Stimulated activated CD8-positive, alpha-beta memory T cell treated with anti-CD3 and anti-CD28 coated beads, Interleukin-7, amount 100 ng/mL, for 4 hours (primary cell): Measurements from ENCODE around the gene BEND7.
"Not testable (repeated sequence)": the region's sequence is repeated elsewhere in the genome, so short reads cannot be mapped to it uniquely, and the experiment has no call there.

Experiments
- DNase-seq, 2 donors: peaks; one replicate each; pipeline ENCODE4 v3.0.0-alpha.2; 2020; ENCODE audit warnings: low read depth in 2 of 2

Gene BEND7

DNA sequence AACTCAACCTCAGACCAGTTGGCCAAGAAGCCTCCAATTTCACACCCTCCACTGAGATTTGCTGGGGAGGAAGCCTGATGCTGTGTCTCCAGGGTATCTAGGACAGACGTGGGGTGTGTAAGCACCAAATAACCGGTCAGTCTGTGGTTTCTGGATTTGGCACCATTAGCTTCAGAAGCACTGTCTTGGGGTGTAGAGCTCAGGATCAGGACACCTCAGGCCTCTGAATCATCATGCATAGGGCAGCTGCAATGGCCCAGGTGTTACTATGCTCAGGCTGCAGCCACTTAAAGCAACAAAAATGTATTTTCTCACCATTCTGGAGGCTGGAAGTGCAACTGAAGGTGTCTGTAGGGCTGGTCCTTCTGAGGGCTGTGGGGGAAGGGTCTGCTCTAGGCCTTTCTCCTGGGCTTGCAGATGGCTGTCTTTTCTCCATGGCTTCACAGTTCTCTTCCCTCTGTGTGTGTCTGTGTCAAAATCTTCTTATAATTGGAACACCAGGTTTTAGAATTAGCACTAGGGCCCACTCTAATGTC is 107.4 kb downstream of the BEND7 start:
- no peak for DNase-seq

DNA sequence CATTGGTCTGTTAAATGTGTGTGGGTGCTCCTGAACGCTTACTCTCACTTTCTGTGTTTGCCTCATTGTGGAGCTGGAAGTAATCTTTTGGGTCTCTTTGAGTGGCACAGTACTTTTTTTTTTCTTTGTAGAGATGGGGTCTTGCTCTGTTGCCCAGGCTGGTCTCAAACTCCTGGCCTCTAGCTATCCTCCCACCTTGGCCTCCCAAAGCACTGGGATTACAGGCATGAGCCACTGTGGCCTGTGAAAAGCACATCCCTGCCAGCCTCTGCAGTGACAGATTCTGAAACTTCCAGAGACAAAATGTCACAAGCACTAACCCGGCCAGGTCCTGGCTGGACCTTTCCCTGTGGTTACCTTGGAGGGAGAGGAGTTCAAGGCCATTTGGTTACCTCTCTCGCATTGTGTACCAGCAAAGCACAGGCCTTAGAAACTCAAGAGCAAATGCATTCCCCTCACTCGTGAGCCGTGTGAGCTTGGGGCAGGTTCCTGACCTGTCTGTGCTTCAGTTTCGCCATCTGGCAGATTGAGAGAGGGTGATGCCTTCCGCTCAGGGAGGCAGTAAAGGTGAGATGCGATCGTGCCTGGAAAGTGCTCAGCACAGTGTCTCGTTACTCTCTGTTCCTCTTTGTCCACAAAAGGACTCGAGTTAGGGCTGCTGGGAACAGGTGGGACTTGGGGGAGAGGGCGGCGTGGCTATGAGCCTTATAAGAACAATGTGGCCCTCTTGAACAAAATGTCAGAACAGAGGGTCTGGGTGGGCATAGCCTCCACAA is 108.1 kb downstream of the BEND7 start:
- no peak for DNase-seq

DNA sequence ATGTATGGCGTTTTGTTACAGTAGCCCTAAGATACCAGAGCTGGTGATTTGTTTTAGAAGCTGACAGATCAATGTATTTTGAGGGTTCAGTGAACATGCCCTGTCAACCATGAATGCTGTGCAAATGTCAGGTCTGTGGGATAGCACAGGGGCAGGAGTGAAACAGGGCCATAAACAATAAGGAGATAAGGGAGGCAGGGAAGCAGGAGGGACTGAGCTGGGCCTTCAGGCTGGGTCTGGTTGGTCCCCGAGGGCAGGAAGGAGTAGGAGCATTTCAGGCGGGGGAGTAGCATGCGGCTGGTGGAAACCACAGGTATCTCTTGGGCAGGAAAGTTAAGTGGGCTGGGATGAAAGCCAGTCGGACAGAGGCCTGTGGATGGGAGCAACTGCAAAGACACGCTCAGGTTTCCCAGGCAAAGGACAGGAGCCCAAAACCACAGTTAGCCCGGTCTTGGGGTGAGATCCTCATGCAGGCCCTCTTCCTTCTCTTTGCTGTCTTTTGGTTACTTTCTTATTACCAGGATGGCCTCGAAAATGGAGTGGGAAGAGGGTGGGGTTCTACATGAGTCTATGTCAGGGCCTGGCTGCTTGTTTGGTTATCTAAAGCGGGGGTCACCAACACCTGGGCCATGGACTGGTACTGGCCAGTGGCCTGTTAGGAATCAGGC is 111.2 kb downstream of the BEND7 start:
- no peak for DNase-seq

DNA sequence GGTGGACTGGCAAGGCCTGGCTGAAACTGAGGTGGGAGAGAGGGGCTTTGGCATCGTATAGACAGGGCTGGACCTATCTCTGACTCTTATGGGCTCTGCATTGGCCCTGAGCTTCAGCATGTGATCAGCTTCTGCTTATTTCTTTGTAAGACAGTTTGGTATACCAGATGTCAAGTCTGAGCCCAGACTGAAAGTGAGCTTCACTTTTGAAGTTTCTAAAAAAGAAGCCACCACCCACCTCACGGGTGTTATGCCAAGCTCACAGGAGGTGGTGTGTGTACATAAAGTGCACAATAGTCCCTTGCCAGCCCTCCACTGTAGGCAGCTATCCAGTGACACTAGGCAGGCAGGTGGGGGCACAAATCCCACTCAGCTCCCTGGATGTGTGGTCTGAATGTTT is 112.1 kb downstream of the BEND7 start:
- DNase-seq: no peak

DNA sequence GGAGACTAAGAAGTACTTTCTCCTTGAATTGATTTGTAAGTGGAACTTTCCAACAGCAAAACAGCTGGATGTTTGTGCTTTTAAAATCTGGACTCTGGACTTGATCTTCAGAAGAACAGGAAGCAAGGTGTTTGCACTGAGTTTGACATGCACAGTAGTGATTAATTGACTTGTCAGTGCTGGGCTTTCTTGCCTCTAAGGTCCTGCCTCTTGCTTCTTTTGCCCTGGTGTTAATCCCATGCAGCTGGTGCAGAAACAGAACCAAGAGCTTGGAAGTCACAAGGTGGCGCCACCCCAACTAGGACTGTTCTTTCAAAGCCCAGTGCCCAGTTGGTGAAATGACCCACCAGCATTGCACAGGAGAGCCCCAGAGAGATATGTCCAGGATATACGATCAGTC is 114.0 kb downstream of the BEND7 start:
- DNase-seq: no peak

DNA sequence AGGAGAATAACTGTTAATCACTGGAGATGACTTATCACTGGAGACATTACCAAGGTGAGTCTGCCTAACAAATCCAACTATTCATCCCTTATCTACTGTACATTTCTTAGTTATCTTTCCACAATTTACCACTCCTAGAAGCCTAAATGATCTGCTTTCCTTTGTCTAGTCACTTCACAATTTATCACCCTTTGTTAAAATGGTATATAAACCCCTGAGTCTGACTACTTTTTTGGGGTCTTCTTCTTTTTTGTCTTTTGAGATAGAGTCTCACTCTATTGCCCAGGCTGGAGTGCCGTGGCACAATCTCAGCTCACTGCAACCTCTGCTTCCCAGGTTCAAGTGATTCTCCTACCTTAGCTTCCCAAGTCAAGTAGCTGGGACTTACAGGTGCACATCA is 114.7 kb downstream of the BEND7 start:
- DNase-seq: no peak

DNA sequence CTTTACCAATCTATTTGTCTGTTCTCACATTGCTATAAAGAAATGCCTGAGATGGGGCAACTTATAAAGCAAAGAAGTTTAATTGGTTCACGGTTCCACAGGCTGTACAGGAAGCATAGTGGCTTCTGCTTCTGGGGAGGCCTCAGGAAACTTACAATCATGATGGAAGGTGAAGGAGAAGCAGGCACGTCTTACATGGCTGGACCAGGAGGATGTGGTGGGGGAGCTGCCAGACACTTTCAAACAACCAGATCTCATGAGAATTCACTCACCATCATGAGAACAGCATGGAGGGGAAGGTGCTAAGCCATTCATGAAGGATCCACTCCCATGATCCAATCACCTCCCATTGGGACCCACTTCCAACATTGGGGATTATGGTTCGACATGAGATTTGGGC is 115.9 kb downstream of the BEND7 start:
- no peak for DNase-seq

DNA sequence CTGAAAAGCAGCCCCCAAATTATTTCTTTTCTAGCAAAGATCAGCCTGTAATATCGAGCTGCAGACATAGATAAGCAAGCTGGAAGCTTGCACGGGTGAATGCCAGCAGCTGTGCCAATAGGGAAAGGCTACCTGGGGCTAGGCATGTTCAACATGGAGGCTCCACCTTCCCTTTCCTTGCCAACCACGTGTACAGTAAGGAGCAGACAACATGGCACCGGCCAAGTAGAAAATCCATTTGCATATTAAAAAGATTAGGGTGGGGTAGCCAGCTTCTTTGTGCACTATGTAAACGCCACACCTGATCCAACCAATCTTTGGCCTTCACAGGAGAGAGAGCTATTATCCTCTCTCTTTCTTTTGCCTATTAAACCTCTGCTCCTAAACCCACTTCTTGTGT is 124.0 kb downstream of the BEND7 start:
- no peak for DNase-seq

DNA sequence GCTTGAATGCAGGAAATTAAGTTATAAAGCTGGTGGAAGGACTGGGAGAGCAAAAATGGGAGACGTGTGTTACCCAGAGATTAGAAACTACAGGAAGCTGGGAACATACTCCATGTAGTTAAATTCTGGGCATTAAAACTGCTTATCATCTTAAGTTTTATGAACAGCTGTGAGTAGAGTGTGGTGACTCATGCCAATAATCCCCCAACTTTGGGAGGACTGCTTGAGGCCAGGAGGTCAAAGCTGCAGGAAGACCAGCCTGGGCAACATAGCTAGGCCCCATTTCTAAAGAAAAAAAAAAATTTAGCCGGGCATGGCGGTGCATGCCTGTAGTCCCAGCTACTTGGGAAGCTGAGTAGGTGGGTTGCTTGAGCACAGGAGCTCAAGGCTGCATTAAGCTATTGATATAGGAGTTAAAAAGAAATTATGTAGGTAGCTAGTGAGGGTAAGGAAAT is 124.5 kb downstream of the BEND7 start:
- DNase-seq: no peak

DNA sequence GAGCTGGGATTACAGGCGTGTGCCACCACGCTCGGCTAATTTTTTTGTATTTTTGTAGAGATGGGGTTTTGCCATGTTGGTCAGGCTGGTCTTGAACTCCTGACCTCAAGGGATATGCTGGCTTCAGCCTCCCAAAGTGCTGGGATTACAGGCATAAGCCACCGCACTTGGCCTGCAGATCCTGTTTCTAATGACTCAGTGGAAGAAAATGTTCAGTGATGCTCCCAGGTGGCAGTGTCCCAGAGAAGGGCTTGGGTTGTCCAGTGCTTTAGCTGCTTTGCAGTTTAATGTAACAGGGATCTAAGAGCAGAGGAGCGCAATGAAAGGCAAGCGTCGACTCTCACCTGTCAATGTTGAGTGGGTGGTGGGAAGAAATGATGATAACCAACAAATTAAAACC is 125.4 kb downstream of the BEND7 start:
- DNase-seq: not testable (repeated sequence)

DNA sequence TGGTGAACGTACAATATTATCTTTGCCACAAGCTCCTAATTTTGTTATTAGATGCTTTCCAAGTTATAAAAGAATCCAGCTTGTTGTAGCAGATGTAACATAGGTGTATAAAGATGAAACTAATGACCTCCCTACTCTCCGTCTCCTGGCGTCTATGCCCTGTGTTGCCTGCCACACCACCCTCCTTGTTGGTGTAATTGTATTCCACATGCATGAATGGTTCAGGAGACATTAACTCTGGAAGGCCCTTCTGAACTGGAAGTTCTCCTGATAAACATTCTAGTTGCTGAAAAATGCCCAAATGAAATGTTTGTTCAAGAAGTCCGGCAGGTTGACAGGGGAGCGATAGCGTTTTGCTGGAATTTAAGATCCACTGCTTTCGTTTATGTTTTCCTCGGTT is 126.8 kb downstream of the BEND7 start:
- no peak for DNase-seq

DNA sequence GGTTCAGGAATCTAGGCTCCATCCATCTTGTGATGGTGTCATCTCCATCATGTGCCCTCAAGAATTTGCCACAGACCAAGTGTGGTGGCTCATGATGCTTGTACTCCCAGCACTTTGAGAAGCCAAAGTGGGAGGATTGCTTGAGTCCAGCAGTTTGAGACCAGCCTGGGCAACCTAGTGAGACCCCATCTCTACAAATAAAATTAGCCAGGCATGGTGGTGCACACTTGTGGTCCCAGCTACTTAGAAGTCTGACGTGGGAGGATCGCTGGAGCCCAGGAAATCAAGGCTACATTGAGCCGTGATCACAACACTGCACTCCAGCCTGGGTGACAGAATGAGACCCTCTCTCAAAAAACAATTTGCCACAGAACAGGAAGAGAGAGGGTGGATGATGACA is 127.7 kb downstream of the BEND7 start:
- DNase-seq: no peak

DNA sequence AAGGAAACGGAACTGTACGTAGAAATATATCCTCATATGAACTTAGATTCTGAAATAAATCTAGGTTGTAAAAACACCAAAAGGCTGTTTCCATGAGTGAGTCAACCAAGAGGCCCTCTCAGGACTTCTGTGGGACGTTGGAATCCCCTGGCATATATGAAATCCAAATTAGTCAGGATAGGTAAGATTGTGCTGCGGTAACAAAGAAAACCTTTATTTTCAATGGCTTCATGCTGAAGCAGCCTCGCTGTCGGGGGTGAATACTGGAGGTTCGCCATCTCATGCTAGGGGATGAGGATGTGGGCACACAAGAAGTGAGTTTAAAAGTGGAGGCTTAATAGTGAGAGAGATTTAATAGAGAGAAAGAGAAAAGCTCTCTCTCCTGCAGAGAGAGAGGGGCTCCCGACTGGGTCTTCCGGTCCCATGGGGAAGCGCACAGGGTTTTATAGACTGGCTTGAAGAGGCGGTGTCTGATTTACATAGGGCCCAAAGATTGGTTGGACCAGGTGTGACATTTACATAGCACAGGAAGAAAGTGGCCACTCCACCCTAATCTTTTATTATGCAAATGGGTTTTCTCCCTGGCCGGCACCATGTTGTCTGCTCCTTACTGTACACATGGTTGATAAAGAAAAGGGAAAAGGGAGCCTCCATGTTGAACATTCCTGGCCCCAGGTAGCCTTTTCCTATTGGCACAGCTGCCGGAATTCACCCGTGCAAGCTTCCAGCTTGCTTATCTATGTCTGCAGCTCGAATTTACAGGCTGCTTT is 128.4 kb downstream of the BEND7 start:
- DNase-seq: no peak

DNA sequence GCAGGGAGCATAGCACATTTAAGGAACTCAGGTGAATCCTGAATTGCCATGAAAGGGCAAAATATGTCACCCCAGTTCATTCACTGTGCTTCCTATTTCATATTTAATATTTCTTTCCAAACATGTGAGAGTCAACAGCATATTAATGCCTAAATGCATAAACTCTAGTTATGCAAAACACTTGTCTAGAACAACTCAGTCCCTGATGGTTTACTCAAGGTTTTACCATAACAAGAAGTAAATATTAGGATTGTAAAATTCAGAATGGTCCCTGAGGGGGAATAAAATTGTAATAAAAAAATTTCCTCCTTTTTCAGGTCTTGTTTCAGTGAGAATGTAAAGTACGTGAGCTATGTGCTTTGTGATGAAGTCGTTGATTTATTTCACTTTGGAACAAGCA is 129.1 kb downstream of the BEND7 start:
- DNase-seq: no peak

DNA sequence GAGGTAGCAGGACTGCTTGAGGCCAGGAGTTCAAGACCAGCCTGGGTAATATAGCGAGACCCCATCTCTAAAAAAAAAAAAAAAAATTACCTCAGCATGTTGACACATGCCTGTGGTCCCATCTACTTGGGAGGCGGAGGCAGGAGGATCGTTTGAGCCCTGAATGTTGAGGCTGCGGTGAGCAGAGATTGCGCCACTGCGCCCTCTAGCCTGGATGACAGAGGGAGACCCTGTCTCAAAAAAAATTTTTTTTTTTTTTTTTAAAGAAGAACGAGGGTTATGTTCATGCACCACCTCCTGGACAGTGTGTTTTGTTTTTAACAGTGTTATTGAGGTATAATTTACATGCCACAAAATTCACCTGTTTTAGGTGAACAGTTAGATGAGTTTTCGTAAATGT is 129.6 kb downstream of the BEND7 start:
- no peak for DNase-seq

DNA sequence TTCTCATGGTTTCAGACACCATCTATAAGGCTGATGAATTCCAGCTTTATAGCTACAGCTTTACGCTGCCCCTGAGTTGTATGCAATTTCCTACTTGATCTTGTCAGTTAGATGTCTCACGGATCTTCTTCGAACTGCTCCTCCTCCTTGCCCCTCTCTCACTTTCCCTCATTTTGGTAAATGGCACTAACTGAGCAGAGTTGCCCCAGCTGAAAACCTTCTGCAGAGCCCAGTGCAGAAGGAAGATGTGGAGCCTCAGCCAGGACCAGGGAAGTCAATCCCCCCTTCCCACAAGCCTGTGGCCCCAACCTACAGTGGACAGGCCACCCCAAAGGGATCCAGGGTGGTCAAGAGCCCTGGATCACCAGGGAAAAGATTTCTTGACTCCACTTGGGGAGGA is 131.8 kb downstream of the BEND7 start:
- no peak for DNase-seq

DNA sequence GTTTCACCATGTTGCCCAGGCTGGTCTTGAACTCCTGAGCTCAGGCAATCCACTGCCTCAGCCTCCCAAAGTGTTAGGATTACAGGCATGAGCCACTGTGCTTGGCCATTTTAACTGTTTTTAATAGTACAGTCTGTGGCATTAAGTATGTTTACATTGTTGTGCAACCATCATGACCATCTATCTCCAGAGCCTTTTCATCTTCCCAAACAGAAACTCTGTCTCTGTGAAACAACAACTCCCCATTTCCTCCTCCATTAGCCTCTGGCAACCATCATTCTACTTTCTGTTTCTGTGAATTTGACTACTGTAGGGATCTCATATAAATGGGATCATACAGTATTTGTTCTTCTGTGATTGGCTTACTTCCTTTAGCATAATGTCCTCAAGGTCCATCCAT is 132.4 kb downstream of the BEND7 start:
- no peak for DNase-seq

DNA sequence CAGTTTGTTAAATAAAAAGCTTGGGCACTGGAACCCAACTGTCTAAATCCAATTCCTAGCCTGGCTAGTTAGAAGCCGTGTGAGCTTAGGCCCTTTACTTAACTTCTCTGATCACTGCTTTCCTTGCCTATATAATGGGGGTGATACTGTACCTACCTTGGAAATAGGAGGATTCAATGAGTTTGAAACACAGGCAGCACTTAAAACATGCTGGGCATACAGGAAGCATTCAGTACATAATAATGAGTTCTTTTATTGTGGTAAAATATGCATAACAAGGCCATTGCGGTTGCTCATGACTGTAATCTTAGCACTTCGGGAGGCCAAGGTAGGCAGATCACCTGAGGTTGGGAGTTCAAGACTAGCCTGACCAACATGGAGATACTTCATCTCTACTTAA is 133.3 kb downstream of the BEND7 start:
- DNase-seq: no peak

DNA sequence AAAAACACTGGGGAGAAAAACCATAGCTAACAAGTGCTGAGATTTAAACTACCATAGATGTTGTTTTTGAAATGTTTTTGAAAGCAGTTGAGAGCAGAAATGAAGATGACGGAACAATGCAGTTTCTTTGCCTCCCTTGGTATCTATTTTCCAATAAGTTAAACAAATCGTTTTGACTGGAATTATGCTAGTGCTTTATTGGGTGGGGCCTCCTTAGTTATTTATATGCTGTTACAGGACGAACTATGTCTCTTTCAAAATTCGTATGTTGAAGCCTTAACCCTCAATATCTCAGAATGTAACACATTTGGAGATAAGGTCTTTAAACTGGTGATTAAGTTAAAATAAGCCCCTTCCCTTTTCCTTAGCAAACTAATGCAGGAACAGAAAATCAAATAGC is 135.2 kb downstream of the BEND7 start:
- no peak for DNase-seq

DNA sequence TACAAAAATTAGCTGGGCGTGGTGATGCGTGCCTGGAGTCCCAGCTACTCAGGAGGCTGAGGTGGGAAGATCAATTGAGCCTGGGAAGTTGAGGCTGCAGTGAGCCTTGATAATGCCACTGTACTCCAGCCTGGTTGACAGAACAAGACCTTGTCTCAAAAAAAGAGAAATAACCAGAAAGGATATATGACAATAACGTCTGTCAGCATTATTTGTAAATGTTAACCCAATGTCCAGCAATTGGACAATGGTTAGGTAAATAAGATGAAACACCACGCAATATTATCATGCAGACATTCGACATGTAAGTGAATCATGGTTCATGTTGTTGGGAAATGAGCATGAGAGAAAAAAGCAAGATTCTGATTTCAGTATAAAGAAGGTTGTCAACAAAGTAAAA is 136.1 kb downstream of the BEND7 start:
- DNase-seq: no peak
